Inflammatory macrophage treated with lipopolysaccharide for 4 hours (primary cell): Measurements from ENCODE around the gene SHROOM3.

Experiments
- DNase-seq: peaks from one replicate; pipeline ENCODE4 v3.0.0-alpha.2; 2020

SHROOM3 gene

DNA sequence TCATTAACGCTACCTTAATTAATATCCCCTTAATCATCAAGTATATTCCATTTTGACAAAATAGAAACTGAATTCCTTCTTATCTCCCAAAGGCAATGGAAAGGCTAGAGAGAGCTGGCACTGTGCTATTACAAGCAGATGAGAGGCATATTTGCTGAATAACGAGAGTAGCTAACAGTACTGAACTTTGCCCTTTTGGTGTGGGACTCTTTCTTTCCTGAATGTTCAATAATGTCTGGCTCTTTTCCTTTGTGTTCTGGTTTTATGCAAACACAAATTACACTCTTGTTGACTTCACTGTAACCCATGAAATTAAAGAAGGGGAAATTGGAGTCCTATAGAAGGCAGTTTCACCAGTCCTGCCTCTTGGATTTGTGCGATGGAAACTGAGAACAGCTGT is 63.5 kb downstream of the SHROOM3 start:
- no peak for DNase-seq

DNA sequence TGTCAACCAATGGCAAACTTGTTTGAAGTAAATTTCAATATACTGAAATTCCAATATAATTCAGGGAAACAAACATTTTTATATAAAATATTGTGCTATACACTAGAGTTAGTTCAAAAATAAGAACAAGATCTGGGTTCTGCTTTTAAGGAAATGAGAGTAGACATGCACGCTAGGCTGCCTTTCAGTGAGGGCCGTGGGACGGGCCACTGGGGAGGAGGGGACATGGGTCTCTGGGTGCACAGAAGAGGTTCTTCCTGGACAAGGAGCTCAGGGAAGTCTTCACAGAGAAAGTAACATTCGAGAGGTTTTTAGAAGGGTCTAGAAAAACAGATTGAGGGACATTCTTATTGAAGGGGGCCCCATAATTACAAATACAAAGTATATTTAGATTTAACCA is 64.4 kb downstream of the SHROOM3 start:
- DNase-seq = no peak

DNA sequence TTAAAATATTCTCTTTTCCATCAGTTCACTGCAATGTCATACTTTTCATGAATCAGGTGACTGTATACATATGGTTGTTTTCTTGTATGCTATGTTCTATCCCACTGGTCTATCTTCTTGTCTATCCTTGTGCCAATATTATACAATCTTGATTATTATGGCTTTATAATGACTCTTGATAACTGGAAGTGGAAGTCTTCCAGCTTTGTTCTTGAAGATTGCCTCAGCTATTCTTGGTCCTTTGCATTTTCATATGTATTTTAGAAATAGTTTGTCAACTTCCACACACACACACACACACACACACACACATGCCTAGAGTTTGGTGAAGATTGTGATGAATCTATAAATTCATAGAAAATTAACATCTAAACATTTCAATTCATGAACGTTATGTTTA is 67.9 kb downstream of the SHROOM3 start:
- no peak for DNase-seq

DNA sequence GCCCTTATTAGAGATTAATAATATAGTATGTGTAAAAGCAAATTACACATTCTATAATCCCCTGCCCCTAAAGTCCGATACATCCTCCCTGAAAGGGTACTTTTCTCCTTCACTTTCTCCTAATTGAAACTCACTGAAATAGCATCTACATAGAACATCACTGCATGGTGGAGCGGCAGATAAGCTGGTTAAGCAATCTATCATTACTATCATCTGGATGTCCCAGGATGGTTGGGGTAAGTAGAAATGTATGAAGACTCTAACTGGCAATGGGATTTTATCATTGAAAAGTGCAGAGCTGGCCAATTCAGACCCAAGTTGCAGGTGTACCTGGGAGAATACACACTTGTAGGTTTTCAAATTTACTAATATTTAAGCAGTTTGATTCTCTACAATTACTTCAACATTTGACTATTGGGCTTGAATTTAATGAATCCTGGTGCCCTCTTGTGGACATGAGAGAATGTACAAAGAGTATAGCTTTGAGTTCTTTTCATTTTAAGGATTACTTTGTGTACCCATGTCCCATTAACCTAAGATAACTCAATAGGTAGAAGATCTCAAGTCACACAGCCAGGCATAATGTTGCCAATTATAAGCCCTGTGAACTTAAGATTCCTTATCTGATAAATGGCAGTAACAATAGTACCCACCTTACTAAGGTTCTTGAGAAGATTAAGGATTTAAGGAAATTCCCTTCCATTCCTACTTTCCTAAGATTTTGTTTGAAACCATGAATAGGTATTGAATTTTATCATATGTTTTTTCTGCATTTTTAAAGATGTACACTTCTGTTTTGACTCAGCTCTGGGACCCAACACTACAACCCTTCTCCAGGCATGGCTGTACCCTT is 69.8 kb downstream of the SHROOM3 start:
- peak; percentile 41 for DNase-seq

DNA sequence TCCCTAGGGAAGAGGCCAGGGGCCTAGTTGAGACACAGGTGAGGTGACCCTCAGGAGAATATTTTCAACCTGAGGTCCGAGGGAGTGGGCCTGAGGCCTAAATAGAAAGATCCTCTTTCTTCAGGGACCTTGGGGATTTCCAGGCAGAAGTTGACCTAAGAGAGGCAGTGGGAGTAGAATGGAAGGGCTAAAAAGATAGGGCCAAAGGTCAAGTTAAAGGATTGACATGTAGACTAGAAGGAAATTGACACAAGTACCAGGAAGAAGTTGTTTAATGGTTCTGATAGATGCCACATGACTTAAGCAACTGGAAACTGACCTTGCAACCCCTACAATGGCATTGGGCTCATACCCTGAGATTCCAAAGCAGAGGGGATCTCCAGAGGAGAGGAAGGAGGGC is 76.9 kb downstream of the SHROOM3 start:
- peak; percentile 65 for DNase-seq

DNA sequence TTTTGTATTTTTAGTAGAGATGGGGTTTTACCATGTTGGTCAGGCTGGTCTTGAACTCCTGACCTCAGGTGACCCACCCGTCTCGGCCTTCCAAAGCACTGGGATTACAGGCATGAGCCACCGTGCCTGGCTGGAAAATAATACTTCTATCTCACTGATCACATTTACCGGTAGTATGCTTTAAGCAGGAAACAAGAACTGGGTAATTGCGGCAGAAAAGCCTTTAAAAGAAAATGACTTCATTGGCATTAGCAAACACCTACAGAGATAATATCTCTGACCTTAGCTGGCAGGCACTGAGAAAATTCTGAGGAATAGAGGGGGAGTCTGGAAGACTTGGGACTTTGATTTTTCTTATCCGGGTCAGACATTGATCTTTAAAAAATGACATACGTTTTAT is 78.5 kb downstream of the SHROOM3 start:
- DNase-seq = peak; percentile 8

DNA sequence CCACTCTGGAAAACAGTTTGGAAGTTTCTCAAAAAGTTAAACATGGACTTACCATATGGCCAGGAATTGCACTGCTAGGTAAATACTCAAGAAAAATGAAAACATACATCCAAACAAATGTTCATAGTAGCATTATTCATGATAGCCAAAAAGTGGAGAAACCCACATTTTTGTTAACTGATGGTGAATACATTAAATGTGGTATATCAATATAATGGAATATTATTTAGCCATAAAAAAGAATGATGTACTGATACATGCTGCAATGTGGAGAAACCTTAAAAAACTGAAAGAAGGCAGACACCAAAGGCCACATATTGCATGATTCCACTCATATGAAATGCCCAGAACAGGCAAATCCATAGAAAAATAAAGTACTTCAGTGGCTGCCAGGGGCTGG is 79.1 kb downstream of the SHROOM3 start:
- DNase-seq = no peak

DNA sequence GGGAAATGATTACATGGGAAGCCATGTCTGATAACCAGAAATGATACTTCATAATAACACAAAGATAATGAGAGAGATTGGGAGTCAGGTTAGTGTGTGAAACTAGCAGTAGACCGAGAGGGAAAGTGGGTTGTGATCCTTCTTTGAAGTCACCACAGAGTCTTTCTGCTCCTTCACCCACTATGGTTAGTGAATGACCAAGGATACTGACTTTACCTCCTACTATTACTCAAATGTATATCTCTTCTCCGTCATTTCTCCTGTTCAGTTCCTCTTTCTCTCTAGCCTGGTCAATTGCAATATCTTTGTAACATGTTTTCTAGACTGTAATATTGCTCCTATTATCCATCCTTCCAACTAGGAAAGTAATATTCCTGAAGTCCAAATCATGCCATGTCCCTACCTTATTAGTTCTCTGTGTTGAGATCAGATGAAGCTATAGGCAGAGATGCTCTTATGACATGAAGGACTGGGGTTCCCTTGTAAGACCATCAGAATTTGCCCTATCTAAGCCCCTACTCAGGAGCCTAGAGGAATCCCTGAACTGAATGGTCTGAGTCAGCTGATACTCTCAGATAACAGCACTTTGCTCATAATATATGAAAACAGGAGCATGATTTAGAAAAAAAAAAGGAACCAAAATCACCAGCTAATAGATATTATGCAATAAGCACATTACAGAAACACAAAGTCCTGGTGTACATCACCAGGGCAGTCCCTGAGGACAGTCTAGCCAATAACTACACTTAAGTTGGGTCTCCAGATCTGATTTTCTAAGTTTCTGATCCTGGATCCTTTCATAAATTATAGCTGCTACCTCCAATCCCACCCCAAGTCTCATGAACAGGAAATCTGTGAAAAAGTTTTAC is 81.2 kb downstream of the SHROOM3 start:
- DNase-seq = peak; percentile 85

DNA sequence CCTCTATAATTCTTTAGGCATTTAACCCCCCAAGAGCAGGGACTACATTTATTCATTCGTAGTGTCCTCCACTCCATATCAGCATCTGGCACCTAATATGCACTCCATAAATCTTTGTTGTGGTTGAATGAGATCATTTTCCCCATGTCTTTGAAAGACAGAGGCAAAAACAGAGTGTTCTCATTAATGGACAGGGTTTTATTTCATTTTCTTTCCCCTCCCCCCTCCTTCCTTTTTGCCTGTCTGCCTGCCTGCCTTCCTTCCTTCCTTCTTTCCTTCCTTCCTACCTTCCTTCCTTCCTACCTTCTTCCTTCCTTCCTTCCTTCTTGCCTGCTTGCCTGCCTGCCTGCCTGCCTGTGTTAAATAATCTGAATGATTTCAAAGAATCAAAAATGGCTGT is 83.2 kb downstream of the SHROOM3 start:
- DNase-seq = no peak

DNA sequence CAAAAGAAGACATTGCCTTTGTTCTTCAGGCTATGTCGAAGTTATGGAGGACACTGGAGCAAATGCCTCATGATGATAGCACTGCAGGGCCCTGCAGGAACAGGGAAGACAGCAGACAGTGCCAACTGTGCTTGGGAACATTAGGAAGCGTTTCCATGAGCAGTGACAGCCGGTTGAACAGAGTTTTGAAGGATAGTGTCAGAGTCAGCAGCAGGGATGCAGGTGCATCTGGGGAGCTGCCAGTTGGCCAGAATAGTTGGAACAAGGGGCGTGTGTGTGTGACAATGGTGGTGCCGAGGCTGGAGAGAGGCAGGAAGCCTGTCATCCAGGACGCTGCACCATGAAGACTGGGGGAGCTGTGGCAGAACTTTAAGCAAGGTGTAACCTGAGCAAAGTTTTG is 88.6 kb downstream of the SHROOM3 start:
- DNase-seq = no peak

DNA sequence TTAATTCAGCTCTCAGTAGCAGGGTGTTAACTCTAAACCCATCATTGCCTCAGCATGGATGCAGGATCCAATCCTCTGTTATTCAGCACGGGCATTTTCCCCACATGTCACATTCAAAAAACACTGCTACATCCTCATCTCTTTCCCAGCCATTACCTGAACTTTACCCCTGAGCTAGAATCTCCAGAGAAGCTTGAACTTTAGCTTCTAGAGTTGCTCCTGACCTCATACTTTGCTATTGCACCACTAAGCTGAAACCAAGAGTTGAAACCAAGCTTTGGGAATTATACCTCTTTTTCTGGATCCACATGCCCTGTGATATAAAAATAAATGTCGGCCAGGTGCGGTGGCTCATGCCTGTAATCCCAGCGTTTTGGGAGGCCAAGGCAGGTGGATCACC is 90.7 kb downstream of the SHROOM3 start:
- DNase-seq = no peak

DNA sequence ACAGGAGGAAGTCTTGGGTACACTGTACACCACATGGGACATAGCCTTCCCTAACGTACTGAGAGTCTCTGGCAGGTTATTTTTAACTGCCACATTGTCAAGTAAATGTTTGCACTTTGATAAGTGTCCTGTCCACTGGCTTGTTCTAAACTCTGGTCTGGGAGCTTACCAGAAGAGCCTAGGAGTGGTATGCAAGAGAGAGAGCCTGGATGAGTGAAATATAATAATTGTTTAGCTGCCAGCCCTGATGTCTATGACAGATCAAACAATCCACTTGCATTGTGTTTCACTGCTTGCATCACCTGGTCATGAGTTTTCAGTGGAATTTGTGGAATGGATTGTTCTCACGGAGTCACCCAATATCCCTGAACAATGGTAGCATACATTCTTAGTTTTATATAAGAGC is 91.6 kb downstream of the SHROOM3 start:
- DNase-seq = no peak

DNA sequence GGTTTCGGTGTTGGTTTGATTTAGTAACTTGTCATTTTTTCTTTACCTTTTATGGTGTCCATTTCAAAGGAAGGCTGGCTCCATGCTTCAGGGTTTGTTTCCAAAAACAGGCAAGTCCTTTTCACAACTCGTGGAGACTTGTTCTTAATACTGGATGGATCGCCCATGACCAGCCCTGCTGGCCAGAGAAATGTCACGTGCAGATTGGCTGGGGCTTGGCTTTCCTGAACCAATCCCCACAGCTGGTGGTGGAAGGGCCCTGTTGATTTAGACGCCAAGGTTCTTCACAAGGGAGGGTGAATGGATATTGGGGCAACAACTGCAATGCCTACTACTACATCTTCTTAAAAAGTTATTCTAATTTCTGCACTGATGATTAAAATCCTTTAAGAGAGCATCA is 92.6 kb downstream of the SHROOM3 start:
- DNase-seq = no peak

DNA sequence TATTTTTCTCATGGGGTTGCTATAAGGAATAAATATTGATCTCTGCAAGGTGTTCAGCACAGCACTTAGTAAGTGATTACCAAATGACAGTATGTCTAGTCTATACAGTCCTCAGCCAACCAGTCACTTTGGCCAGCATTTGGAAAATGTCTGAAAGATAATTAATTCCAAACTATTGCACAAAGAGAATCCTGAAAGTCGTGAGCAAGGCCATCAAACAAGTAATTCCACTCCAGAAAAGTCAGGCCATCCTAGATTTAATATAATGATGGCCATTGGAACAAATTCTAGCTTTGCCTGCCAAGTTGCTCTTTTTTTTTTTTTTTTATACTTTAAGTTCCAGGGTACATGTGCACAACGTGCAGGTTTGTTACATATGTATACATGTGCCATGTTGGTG is 96.6 kb downstream of the SHROOM3 start:
- no peak for DNase-seq

DNA sequence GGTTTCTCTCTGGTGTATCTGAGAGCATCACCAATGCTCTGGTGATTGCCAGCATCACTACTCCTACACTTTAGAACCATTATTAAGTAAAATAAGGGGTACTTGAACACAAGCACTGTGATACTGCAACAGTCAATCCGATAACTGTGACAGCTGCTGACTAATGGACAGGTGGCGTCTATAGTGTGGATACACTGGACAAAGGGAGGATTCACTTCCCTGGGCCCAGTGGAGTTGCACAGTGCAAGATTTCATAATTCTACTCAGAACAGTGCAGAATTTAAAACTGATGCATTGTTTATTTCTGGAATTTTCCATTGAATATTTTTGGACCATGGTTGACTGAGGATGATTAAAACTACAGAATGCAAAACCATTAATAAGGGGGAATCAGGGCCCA is 97.8 kb downstream of the SHROOM3 start:
- DNase-seq = no peak

DNA sequence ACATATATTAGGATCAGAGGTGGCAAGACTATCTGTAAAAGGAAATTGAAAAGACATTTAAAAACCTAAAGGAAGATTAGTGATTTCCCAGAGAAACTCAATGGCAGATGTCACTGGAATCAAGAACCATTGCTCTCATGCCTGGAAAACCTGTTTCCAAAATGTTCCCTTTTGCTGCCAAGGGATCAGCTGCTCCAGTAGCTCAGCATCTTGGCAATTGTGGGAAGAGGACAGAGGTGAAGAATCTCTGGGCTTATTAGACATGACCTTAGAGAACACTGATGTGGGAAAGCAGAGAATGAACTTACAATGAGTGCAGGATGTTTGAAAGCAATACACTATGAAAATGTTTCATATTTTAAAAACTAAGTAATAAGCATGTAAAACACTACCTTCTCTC is 98.3 kb downstream of the SHROOM3 start:
- DNase-seq = no peak

DNA sequence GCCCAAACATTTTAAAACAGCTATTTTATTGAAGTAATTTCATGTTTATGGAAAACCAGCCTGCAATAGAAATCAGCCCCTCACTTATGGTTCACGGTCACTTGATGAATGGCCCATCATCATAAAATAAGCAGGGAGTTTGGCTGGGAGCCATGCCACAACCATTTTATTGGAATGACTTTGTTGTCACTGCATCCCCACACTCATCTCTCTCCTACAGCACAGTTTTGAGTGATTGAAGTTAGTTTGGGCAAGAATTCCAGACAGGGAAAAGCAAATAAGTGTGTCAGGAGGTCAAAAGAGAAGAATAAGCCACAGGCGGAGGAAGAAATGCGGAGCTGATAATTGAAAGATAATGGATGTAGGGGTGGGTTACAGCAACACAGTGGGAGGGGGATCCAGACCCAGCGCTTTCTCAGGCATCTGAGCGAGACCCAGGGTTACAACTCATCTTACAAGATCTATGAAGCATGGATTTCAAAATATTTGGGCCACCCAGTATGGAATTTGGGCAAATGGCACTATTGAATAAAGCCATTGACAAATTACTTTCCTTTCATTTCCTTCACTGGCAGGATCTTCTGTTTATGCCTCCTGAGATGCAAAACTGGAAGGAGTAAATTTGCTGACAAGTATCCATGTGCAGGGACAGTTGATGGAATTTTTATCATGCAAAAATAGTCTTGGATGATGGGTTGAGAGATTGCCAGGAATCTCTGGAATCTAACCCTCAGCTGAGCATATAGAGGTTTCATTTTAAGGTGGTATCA is 100.8 kb downstream of the SHROOM3 start:
- no peak for DNase-seq

DNA sequence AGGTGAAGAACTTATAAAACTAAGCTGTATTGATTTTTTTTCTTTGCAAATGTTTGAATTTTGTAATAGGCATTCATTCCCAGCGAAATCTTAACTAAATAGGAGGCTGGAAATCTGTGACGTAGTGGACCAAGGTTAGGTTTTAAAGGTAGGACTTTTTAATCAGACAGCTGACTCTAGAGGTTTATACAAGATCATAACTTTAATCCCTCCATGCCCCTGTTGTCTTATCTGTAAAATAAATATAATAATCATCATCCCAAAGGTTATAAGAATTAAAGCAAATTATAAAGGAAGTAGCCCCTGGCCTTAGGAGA is 101.3 kb downstream of the SHROOM3 start:
- no peak for DNase-seq

DNA sequence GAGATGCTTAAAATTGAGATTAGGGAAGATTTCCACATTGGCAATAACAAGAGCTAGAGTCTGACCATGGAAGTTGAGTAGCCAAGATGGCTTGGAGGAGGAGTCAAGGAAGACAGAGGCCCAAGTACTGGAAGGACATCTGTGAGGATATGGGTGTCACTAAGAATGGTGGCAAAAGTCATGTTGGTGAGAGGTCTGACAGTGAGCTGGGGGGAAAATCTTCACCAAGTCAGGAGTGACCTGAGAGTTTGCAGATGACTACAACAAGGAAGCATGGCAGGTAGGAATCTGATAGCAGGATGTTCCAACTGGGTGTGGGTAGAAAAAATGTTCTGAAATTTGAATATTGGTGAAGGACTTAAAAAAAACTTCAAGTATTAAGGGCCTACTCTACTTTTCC is 103.3 kb downstream of the SHROOM3 start:
- no peak for DNase-seq

DNA sequence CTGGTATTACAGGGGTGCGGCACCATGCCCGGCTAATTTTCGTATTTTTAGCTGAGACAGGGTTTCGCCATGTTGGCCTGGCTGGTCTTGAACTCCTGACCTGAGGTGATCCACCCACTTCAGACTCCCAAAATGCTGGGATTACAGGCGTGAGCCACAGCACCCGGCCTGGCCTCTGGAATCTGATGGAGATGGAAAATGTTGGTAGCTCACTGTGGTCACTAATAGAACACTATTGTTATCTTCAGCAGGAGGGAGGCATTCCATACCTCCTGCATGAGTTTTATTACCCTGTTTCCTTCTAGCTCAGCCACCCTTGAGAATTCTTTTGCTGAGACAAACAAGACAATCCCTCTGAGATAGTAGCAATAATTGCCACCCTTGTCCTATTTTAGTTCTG is 105.0 kb downstream of the SHROOM3 start:
- no peak for DNase-seq

DNA sequence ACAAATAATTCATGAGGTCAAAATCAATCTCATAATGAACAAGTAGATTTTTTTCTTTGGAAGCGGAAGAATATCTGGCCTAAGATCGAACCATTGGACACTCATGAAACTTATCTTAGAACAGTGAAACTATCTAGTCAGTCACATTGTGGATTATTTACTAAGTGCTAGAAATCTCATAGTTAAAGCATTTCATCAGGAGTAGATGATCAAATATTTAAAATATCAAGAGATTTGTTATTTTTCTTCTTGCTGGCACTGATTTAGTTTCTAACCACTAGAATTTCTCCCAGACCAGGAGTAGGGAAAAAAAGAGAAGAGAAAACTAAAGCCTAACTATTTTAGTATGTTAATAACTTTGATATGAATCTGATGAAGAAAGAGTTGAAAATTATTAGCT is 105.5 kb downstream of the SHROOM3 start:
- DNase-seq = no peak

DNA sequence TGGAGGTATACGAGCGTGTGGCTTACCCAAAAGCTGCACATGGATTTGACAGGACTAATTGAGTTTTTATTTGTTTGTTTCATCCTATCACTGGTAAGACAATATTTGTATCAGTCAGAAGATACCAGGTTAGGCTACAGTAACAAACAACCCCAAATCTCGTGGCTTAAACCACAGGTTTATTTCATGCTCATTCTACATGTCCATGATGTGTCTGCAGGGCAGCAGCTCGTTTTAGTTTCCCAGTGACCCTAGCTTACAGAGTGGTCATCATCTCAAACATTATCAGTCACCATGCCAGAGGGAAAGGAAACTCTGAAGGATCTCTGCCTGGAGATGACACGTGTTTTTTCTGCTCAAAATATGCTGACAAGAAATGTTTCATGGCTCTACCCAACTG is 108.3 kb downstream of the SHROOM3 start:
- DNase-seq = no peak

DNA sequence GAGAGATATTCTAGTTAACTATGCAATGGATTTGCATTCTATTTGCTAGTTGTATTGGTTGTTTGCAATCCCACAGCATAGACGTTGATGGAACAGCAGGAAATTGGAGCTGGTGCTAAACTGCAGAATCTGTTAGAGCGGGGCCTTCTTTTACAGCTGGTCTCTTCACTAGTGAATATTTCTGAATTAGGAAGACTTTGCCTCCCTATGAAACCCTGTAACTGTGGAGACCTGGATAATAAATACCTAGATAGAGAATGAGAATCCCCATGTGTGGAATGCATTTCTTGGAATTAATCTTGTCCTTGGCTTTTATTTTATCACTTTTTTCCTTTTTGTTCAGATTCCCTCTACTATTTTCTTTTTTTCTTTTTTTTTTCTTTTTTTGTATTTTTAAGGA is 109.7 kb downstream of the SHROOM3 start:
- DNase-seq = no peak
